GM12878 (cell line): ENCODE results near the gene SPIRE1. TPM values are rescaled to one million over a fixed set of nuclear protein-coding genes. Genes with fewer than 3 reads are reported as not detected.

Source experiments
- E2F8 ChIP-seq: fragments of 450-650 bp; IDR thresholded peaks from 2 replicates; pipeline ENCODE4 v1.6.1; 2018; ENCODE audit warnings: mild to moderate bottlenecking, low read depth, moderate library complexity; ENCODE audit not compliant: partially characterized antibody
- ZNF274 ChIP-seq: IDR thresholded peaks from one replicate; pipeline ENCODE4 v1.8.0; 2011; ENCODE audit not compliant: insufficient read length, insufficient read depth
- polyA plus RNA-seq, 11 experiments: library from polyadenylated mRNA; depleted of rRNA in 4 of 11; unstranded in 6 of 11; stranded (reverse) in 5 of 11; fragments of >200 nt; fragmentation: Nextera tagmentation in 4 of 11; fragmentation: Illumina TruSeq in 1 of 11; extraction: Ambion mirVana in 4 of 11; extraction: Trizol in 1 of 11; gene quantifications; 1 replicate in 1 of 11; 2 replicates in 10 of 11; pipeline versions ENCODE4 v1.2.1 to v1.2.3, GENCODE V29; 2011 to 2016; ENCODE audit warnings: inconsistent platforms in 2 of 11, missing spikeins in 2 of 11, low read depth in 1 of 11
- total RNA-seq, 4 experiments: library from RNA; depleted of rRNA in 3 of 4; stranded (reverse); fragments of >200 nt in 3 of 4; fragmentation: Illumina TruSeq in 1 of 4; extraction: Trizol in 1 of 4; gene quantifications; 2 replicates each; pipeline versions ENCODE4 v1.2.1 to v1.2.3, GENCODE V29; 2013 to 2021
- TF ChIP-seq, protein P1 (sequence below): fragments of 450-650 bp; IDR thresholded peaks from 2 replicates; pipeline ENCODE4 v1.6.1; 2017; ENCODE audit warnings: mild to moderate bottlenecking, low read depth, inconsistent platforms; ENCODE audit not compliant: poor library complexity, severe bottlenecking
- TF ChIP-seq, protein P2 (sequence below): fragments of 450-650 bp; IDR thresholded peaks from 2 replicates; pipeline ENCODE4 v1.6.1; 2017; ENCODE audit warnings: borderline replicate concordance

Gene SPIRE1
- total and polyA plus RNA-seq, 10 of the 15 experiments (the other 5 are each of a cell fraction or from before 2014, with no cell fraction given) = 0.18 to 9.2 (median 4.3) TPM

DNA sequence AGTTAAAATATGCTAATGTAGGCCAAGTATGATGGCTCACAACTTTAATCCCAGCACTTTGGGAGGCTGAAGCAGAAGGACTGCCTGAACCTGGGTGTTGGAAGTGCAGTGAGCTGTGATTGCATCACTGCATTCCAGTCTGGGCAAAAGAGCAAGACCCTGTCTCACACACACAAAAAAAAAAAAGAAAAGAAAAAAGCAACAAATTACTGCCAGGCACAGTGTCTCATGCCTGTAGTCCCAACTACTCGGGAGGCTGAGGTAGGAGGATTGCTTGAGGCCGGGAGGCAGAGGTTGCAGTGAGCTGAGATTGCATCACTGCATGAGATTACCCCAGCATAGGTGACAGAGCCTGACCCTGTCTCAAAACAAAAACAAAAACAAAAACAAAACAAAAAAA lies 139.6 kb downstream of the SPIRE1 start (continued):
- TF ChIP-seq, protein P1, sequence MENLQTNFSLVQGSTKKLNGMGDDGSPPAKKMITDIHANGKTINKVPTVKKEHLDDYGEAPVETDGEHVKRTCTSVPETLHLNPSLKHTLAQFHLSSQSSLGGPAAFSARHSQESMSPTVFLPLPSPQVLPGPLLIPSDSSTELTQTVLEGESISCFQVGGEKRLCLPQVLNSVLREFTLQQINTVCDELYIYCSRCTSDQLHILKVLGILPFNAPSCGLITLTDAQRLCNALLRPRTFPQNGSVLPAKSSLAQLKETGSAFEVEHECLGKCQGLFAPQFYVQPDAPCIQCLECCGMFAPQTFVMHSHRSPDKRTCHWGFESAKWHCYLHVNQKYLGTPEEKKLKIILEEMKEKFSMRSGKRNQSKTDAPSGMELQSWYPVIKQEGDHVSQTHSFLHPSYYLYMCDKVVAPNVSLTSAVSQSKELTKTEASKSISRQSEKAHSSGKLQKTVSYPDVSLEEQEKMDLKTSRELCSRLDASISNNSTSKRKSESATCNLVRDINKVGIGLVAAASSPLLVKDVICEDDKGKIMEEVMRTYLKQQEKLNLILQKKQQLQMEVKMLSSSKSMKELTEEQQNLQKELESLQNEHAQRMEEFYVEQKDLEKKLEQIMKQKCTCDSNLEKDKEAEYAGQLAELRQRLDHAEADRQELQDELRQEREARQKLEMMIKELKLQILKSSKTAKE = no peak
- TF ChIP-seq E2F8 = no peak
- TF ChIP-seq, protein P2, sequence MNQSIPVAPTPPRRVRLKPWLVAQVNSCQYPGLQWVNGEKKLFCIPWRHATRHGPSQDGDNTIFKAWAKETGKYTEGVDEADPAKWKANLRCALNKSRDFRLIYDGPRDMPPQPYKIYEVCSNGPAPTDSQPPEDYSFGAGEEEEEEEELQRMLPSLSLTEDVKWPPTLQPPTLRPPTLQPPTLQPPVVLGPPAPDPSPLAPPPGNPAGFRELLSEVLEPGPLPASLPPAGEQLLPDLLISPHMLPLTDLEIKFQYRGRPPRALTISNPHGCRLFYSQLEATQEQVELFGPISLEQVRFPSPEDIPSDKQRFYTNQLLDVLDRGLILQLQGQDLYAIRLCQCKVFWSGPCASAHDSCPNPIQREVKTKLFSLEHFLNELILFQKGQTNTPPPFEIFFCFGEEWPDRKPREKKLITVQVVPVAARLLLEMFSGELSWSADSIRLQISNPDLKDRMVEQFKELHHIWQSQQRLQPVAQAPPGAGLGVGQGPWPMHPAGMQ = no peak
- TF ChIP-seq ZNF274 = no peak
